ENCODE measurements around the gene NEXN.
A peak's percentile ranks its signal among the peaks of the same experiment; 100 is the strongest.
"Not testable (repeated sequence)": the region's sequence is repeated elsewhere in the genome, so short reads cannot be mapped to it uniquely, and the experiment has no call there.

NEXN gene

DNA sequence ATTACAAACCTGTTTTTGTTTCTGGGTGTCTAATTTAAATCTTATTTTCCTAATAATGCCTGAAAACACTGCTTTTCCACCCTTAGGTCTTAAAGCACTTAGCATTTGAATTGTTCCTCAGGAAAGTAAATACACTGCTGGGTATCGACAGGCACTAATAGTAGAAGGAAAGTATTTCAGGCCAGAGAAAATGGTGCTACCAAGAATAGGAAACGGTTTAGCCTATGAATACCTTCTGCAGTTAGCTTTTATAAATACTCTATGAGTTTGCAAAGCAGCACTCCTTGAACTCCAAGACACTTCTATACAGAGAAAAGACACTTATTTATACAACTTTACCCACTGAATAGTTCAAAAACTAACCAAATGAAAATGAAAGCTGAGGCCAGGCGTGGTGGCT is 83.7 kb downstream of the NEXN start:
- Mint-ChIP-seq H3K27ac (peak overlapping the region; percentile 34), H3K4me3 (peak overlapping the region; percentile 42), H3K36me3 (no peaks in the 10 kb centered on the region), H3K4me1 (peaks cover 67% of the 10 kb centered on the region), H3K9me3 (peaks cover 2% of the 10 kb centered on the region)
- no peak for DNase-seq (ENCODE audit: low spot score in 2 of 2)
- ATAC-seq = no peak

DNA sequence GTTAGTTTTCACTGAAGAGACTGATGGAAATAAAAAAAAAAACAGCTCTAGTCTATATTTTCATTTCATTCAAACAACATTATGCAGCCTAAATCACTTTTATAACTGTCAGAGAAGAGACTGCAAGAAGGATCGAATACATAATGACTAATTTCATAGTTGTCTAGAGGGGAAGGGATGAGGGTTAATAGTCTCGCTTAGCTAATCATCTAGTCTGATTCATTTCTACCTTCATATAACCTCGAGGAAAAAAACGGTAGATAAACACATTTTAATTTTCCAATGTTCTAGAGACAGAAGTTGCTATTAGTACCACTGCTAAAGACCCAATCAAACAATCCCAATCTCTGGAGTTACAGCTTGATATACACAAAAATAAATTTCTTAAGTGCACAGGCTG is 87.0 kb downstream of the NEXN start:
- H3K36me3 Mint-ChIP-seq = no peaks in the 10 kb centered on the region
- H3K4me3 Mint-ChIP-seq = no peak overlapping the region
- ATAC-seq = peak; percentile 44
- H3K9me3 Mint-ChIP-seq = peaks cover 2% of the 10 kb centered on the region
- no peak for DNase-seq (ENCODE audit: low spot score in 2 of 2)
- no peak overlapping the region for H3K27ac Mint-ChIP-seq
- H3K4me1 Mint-ChIP-seq = peaks cover 48% of the 10 kb centered on the region

DNA sequence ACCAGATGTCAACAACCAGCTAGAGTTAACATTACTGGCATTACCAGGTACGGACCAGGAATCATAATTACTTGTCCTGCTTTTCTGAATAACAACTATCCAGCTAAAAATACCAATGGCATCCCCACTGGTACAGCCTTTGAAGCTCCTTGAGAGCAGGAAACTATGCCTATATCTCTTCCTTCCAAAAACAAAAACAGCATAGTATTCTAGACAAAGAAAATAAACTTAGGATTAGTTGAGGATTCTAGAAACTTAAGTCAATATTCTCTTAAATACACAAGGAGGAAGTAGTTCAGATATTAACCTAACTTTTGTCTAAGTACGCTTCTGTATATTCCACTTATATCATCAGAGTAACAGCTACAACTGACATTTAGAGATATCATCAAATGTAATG is 87.5 kb downstream of the NEXN start:
- Mint-ChIP-seq H3K27ac (no peak overlapping the region), H3K9me3 (peaks cover 2% of the 10 kb centered on the region), H3K36me3 (peaks cover under 1% of the 10 kb centered on the region), H3K4me1 (peaks cover 43% of the 10 kb centered on the region), H3K4me3 (no peak overlapping the region)
- DNase-seq (ENCODE audit: low spot score in 2 of 2) (no peak), ATAC-seq (no peak)

DNA sequence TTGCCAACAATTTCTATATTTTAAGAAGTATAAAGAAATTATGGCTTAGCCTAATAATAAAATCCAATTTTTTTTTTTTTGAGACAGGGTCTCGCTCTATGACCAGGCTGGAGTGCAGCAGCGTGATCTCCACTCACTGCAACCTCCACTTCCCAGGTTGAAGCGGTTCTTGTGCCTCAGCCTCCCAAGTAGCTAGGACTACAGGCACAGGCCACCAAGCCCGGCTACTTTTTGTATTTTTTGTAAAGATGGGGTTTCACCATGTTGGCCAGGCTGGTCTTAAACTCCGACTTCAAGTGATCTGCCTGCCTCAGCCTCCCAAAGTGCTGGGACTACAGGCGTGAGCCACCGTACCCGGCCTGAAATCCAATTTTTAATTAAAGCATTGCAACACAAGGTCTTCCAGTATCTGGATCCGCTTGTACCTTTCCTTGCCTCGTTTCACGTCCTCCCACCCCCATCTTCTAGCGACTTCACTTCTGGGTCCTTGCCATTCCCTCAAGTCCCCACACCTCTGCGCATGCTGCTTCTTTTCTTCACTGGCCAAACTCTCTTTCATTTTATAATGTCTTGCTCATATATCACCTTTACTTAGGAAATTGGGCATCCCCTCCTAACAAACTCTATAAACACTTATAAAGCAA is 88.1 kb downstream of the NEXN start:
- DNase-seq (ENCODE audit: low spot score in 2 of 2) (peak in 1 of 2 donors; percentile 58), ATAC-seq (no peak)
- H3K36me3 Mint-ChIP-seq = peaks cover 6% of the 10 kb centered on the region
- H3K9me3 Mint-ChIP-seq = peaks cover 2% of the 10 kb centered on the region
- no peak overlapping the region for H3K27ac Mint-ChIP-seq
- H3K4me1 Mint-ChIP-seq = peaks cover 36% of the 10 kb centered on the region
- no peak overlapping the region for H3K4me3 Mint-ChIP-seq

DNA sequence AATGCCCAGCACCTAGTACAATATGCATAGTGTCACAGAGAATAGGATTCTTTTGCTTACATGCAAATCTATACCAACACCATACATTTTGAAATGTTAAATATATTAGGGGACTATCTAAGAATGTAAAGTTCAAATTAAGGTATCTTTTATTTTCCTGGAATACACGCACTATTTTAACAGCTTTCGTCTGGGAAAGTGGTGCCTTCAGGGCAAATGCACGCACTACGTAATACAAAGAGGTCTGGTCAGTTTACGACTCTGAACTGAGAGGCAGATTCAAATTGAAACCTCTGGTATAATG is 89.5 kb downstream of the NEXN start:
- Mint-ChIP-seq H3K4me3 (no peak overlapping the region), H3K27ac (no peak overlapping the region), H3K4me1 (peaks cover 26% of the 10 kb centered on the region), H3K9me3 (peaks cover 2% of the 10 kb centered on the region), H3K36me3 (peaks cover 15% of the 10 kb centered on the region)
- no peak for DNase-seq (ENCODE audit: low spot score in 2 of 2)
- ATAC-seq = no peak

DNA sequence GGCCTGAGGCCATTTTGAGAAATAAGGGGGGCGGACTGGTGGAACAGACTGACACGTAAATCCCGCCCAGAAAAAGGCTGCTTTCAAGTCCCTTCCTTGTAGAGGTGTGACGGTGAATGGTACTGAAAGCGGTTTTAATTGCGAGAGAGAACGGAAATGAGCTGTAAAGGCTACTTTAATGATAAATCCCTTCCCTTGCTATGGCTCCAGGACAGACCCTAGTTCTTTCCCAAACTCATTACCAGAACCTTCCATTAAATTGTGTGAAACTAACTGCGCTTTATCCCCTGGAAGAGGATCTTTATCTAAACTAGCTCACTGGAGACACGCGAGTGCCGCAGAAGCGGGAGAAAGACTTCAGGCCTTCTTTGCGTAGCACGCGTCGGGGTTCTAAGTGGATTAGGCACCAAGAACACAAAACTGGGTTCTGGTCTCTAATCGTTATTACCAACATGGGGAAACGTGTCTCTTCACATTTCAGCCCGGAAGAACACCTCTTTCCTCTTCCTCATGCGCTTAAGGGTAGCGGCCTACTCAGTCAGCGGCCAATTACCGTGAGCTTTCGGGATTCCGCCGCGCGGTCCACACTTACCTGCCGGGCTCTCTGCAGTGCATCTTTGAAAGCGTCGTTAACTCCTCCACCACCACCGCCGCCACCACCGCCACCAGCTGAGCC is 90.0 kb downstream of the NEXN start:
- ATAC-seq (peak; percentile 85), DNase-seq (ENCODE audit: low spot score in 2 of 2) (peak; percentile 52 to 89)
- Mint-ChIP-seq H3K9me3 (peaks cover 1% of the 10 kb centered on the region), H3K4me3 (no peak overlapping the region), H3K4me1 (peaks cover 23% of the 10 kb centered on the region), H3K36me3 (peaks cover 15% of the 10 kb centered on the region), H3K27ac (no peak overlapping the region)

DNA sequence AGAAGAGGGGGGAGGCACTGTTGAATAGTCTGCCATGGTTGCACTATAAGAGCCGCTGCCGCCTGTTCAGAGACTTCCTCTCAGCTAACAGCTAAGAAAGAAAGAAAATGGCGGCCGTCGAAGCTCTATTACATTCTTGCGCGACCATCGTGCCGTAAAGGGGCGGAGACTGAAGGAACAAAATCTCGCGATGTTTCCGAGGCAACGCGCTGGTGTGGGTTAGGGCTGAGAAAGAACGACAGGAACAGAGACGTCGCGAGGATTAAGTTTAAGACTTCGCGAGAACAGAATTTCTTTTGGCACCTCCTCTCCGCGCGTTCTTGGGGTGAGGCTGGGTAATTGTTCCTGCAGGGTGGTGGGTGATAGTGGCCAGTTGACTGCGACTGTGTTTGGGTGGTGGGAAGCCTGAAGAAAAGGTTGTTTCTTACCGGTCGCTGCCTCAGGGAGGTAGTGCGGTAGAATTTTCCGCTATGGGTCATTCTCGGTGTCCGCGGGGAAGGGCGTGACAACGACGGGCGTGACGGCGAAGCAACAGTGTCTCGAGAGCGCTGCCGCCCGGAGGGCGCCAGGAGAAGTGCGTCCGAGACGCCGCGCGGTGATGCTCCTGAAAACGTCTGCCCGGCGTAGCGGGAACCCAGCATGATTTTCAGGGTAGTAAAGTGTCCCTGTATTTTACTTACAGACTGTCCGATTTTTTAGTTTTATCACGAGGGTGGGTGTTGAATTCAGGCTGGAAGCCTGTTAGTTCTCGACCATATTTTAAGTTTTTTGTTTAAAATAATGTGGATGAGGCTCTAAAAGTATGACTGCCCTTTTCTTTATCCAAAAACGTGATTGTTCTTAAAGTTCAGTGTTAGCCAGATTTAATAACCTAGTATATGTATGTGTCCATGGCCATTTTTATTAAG is 90.8 kb downstream of the NEXN start, which contains the start of gene FUBP1:
Gene FUBP1 (minus strand): TSS at position 104 of the 908 bp plus-strand sequence. CDS start 68 bp downstream, at position 36.
- ATAC-seq (peak; percentile 82), DNase-seq (ENCODE audit: low spot score in 2 of 2) (peak; percentile 83 to 97)
- Mint-ChIP-seq H3K4me3 (no peak within 1 kb of the TSS), H3K9me3 (no peaks in the 10 kb centered on the region), H3K27ac (no peak within 1 kb of the TSS), H3K4me1 (peaks cover 20% of the 10 kb centered on the region), H3K36me3 (peaks cover 15% of the 10 kb centered on the region)

DNA sequence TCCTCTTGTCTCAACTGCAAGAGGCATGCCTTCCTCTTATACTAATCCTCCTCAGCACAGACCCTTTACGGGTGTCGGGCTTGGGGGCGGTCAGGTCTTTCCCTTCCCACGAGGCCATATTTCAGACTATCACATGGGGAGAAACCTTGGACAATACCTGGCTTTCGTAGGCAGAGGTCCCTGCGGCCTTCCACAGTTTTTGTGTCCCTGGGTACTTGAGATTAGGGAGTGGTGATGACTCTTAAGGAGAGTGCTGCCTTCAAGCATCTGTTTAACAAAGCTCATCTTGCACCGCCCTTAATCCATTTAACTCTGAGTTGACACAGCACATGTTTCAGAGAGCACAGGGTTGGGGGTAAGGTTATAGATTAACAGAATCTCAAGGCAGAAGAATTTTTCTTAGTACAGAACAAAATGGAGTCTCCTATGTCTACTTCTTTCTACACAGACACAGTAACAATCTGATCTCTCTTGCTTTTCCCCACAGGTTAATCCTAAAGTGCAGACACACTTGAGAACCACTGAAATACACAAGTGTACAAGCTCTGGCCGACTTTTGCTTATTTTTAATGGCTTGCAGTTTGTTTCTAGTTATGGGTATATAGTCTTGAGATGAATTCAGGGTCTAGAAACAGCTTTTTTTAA is 95.0 kb downstream of the NEXN start:
- not testable (repeated sequence) for H3K27ac Mint-ChIP-seq; H3K9me3 Mint-ChIP-seq; ATAC-seq; DNase-seq (ENCODE audit: low spot score in 2 of 2); H3K4me3 Mint-ChIP-seq
- peaks cover 22% of the 10 kb centered on the region for H3K4me1 Mint-ChIP-seq
- peaks cover 15% of the 10 kb centered on the region for H3K36me3 Mint-ChIP-seq

DNA sequence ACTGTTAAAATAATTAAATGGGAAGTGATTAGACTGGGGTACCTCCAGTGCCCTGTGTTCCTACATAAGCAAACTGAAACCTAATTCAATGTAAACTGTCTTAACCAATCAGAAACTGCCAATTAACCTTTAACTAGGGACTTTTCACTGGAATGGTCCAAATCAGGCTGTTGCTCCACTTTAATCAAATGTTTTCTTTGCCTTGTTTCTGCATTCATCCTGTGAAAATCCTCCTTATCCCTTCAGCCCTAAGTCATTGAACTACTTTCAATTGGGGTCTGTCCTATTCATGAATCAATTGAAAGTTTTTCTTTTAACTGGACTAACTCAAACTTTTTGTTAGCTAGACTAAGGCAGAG is 95.6 kb downstream of the NEXN start:
- no peaks in the 10 kb centered on the region for H3K9me3 Mint-ChIP-seq
- H3K27ac Mint-ChIP-seq = no peak overlapping the region
- no peak for DNase-seq (ENCODE audit: low spot score in 2 of 2)
- H3K36me3 Mint-ChIP-seq = peaks cover 15% of the 10 kb centered on the region
- no peak overlapping the region for H3K4me3 Mint-ChIP-seq
- no peak for ATAC-seq
- H3K4me1 Mint-ChIP-seq = peaks cover 24% of the 10 kb centered on the region

DNA sequence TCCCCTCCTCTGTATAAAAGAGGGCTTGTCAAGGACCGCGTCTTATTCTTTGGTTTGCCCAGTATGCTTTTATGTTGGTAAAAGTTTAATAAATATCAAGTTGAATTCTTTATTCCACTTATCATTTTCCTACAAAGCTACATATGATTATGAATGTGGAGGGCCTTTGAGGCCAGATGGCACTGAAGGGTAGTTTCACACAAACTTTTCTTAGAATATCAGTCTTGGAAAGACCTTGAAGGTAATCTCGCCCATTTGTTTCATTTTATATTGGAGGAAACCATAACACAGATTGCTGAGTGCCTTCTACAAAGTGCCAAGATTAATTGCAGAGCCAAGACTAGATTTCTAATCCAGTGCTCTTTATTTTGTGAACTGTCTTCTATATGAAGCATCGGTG is 96.2 kb downstream of the NEXN start:
- Mint-ChIP-seq H3K9me3 (no peaks in the 10 kb centered on the region), H3K27ac (no peak overlapping the region), H3K36me3 (peaks cover 15% of the 10 kb centered on the region), H3K4me1 (peaks cover 24% of the 10 kb centered on the region), H3K4me3 (no peak overlapping the region)
- no peak for DNase-seq (ENCODE audit: low spot score in 2 of 2)
- ATAC-seq = no peak

DNA sequence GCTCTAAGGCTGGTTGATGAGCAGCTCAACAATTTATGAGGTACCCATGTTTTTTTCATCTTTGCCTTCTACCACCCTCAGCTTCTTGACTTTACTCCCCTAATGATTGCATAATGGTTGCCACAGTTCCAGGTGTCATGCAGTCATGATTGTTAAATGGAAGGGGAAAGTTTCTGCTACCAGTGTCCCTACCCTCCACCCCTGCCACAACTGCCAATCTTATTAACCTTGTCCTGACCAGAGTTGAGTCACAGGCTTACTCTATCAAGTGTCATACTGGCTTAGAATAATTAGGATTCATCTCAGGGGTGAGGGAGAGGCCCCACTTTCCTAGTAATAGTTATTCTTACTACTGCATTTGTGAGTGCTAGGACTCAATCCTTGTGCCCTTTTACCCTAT is 98.4 kb downstream of the NEXN start:
- ATAC-seq = peak; percentile 88
- Mint-ChIP-seq H3K27ac (no peak overlapping the region), H3K9me3 (no peaks in the 10 kb centered on the region), H3K4me3 (no peak overlapping the region), H3K4me1 (peaks cover 31% of the 10 kb centered on the region), H3K36me3 (peaks cover 7% of the 10 kb centered on the region)
- no peak for DNase-seq (ENCODE audit: low spot score in 2 of 2)

DNA sequence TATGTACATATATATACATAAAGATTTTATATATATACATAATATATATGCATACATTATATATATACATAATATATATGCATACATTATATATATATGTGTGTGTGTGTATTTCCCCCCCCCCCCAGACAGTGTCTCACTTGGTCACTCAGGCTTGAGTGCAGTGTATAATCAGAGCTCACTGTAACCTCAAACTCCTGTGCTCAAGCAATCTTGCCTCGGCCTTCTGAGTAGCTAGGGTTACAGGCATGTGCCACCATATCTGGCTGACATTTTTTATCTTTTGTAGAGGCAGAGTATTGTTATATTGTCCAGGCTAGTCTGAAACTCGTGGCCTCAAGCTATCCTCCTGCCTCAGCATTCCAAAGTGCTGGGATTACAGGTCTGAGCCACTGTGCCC is 99.5 kb downstream of the NEXN start:
- no peak overlapping the region for H3K4me3 Mint-ChIP-seq
- no peak for ATAC-seq

DNA sequence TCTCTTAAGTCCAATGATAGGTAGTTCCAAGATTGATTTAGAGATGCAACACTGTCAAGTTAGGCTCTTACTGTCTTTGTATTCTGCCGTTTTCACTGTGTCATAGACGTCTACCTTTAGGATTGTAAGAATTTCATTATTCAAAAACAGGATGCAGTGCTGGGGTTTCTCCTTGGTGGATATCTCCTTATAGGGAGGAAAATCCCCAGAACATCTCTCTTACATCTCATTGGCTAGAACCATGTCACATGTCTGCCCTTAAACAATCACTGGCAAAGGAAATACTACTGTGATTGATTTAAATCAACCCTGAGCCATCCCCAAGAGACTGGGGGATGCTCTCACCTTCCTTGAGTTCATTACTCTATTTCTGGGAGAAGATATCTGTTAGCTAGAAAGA is 101.3 kb downstream of the NEXN start:
- no peaks in the 10 kb centered on the region for H3K9me3 Mint-ChIP-seq
- H3K36me3 Mint-ChIP-seq = peaks cover 24% of the 10 kb centered on the region
- ATAC-seq = no peak
- H3K4me3 Mint-ChIP-seq = no peak overlapping the region
- H3K4me1 Mint-ChIP-seq = peaks cover 31% of the 10 kb centered on the region
- no peak for DNase-seq (ENCODE audit: low spot score in 2 of 2)
- H3K27ac Mint-ChIP-seq = no peak overlapping the region

More for the DNA sequence above, 99.5 kb downstream of the NEXN start:
- peaks cover 31% of the 10 kb centered on the region for H3K4me1 Mint-ChIP-seq
- DNase-seq (ENCODE audit: low spot score in 2 of 2) = no peak
- peaks cover 5% of the 10 kb centered on the region for H3K36me3 Mint-ChIP-seq
- H3K9me3 Mint-ChIP-seq = no peaks in the 10 kb centered on the region
- H3K27ac Mint-ChIP-seq = no peak overlapping the region

DNA sequence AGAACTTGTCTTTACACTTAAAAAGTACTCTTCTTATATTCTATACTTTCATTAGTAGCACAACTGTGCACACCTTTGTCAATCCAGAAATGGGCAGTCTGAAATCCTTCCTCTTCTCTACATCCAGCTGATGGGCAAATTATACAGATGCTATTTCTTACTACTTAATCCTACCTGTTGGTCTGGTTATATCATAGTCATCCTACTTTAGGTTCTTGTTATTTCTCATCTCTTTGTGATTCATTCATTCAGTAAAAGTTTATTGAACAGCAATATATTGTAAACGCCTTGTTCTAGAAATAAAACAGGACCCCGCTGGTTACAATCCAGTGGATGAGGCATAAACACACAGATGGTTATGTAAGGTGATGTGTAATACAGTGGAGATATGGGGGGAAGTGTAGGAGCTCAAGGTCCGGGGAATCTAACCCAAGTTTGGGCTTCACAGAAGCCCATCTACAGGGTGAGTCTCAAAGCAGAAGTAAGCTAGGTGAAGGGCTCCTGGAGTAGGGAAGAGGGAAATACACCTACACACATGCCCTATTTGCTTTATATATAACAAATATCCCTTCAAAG is 102.3 kb downstream of the NEXN start:
- Mint-ChIP-seq H3K4me1 (peaks cover 31% of the 10 kb centered on the region), H3K36me3 (peaks cover 29% of the 10 kb centered on the region), H3K4me3 (no peak overlapping the region), H3K9me3 (no peaks in the 10 kb centered on the region), H3K27ac (no peak overlapping the region)
- no peak for DNase-seq (ENCODE audit: low spot score in 2 of 2)
- ATAC-seq = peak; percentile 68

DNA sequence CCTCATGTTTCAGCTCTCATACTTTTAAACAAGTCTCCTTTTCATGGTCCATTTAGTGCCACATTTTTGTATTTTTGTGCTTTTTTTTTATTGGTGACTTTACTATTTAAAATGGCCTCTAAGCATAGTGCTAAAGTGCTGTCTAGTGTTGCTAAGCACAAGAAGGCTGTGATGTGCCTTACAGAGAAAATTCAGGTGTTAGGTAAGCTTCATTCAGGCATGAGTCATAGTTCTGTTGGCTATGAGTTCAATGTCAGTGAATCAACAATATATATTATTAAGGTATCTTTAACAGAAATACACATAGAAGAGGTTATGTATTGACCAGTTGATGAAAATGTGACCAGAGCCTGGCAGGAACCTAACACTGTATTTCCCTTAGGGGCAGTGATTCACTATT is 103.2 kb downstream of the NEXN start:
- no peak overlapping the region for H3K4me3 Mint-ChIP-seq
- H3K27ac Mint-ChIP-seq = no peak overlapping the region
- DNase-seq (ENCODE audit: low spot score in 2 of 2) (no peak), ATAC-seq (no peak)
- H3K36me3 Mint-ChIP-seq = peaks cover 34% of the 10 kb centered on the region
- H3K4me1 Mint-ChIP-seq = peaks cover 25% of the 10 kb centered on the region
- H3K9me3 Mint-ChIP-seq = no peaks in the 10 kb centered on the region

Measured in stimulated activated effector memory CD8-positive, alpha-beta T cell treated with anti-CD3 and anti-CD28 coated beads, Interleukin-12 subunit alpha, Interleukin-12 subunit beta, amount 100 ng/mL, for 72 hours (primary cell).